GM18517 (cell line): ENCODE results near the gene ENTREP1.
"Not testable (repeated sequence)": the region's sequence is repeated elsewhere in the genome, so short reads cannot be mapped to it uniquely, and the experiment has no call there.

Experiments used
- ATAC-seq: cut with Tn5 transposase; IDR thresholded peaks from one replicate; pipeline ENCODE4 v1.9.1; 2021; ENCODE audit warnings: mild to moderate bottlenecking, moderate library complexity; ENCODE audit not compliant: unreplicated experiment

The ENTREP1 gene

GRCh38 chr9:69324549-69325401, at the start of gene ENTREP1:
Gene ENTREP1 (plus strand): TSS chr9:69325215. CDS start chr9:69325310, 95 bp downstream.
- ATAC-seq, result no peak

GRCh38 chr9:69276775-69277174, 48.2 kb upstream of the ENTREP1 start:
- no peak for ATAC-seq

- no peak for ATAC-seq
Measured at GRCh38 chr9:69279084-69279731, 45.8 kb upstream of the ENTREP1 start.

GRCh38 chr9:69279733-69280132, 45.3 kb upstream of the ENTREP1 start:
- ATAC-seq, result no peak

- no peak for ATAC-seq
Measured at GRCh38 chr9:69283003-69283402, 42.0 kb upstream of the ENTREP1 start.

GRCh38 chr9:69292078-69292477, 32.9 kb upstream of the ENTREP1 start:
- ATAC-seq, result no peak

GRCh38 chr9:69293156-69293555, 31.9 kb upstream of the ENTREP1 start:
- ATAC-seq, result no peak

- no peak for ATAC-seq
Measured at GRCh38 chr9:69295872-69296552, 29.0 kb upstream of the ENTREP1 start.

GRCh38 chr9:69297300-69297980, 27.6 kb upstream of the ENTREP1 start:
- no peak for ATAC-seq

GRCh38 chr9:69299315-69299714, 25.7 kb upstream of the ENTREP1 start:
- no peak for ATAC-seq

GRCh38 chr9:69299826-69300225, 25.2 kb upstream of the ENTREP1 start:
- ATAC-seq, result no peak

GRCh38 chr9:69303331-69303730, 21.7 kb upstream of the ENTREP1 start:
- ATAC-seq, result no peak

GRCh38 chr9:69306895-69307445, 18.0 kb upstream of the ENTREP1 start:
- ATAC-seq, result not testable (repeated sequence)

GRCh38 chr9:69307446-69308205, 17.4 kb upstream of the ENTREP1 start:
- ATAC-seq, result no peak

GRCh38 chr9:69308206-69308931, 16.6 kb upstream of the ENTREP1 start:
- ATAC-seq, result no peak

- ATAC-seq, result no peak
Measured at GRCh38 chr9:69313175-69313574, 11.8 kb upstream of the ENTREP1 start.

GRCh38 chr9:69314547-69314946, 10.5 kb upstream of the ENTREP1 start:
- no peak for ATAC-seq

GRCh38 chr9:69317081-69317480, 7.9 kb upstream of the ENTREP1 start:
- ATAC-seq, result no peak

GRCh38 chr9:69317894-69318293, 7.1 kb upstream of the ENTREP1 start:
- ATAC-seq, result peak; percentile 86
